Cardiac muscle cell (in vitro differentiated cells and primary cell): ENCODE results near the gene HIVEP2. TPM values are rescaled to one million over a fixed set of nuclear protein-coding genes. Genes with fewer than 3 reads are reported as not detected.

ENCODE experiments used
- DNase-seq, 2 donors: peaks; one replicate each; pipeline versions ENCODE4 v3.0.0 to v3.0.0-alpha.2; 2010 to 2017; ENCODE audit warnings: low read depth in 1 of 2, low spot score in 1 of 2
- H3K27ac ChIP-seq: fragments of 200-600 bp; sonication (generic); 2 replicates; pipeline ENCODE4 v1.5.1; 2016
- H3K27me3 ChIP-seq: fragments of 200-600 bp; sonication (generic); 2 replicates; pipeline ENCODE4 v1.6.0; 2016; ENCODE audit warnings: control low read depth
- H3K36me3 ChIP-seq: fragments of 200-600 bp; sonication (generic); 2 replicates; pipeline ENCODE4 v1.5.1; 2016; ENCODE audit warnings: control low read depth
- H3K4me1 ChIP-seq: fragments of 200-600 bp; sonication (generic); 2 replicates; pipeline ENCODE4 v1.8.1; 2017; ENCODE audit warnings: low read depth, mild to moderate bottlenecking, mixed run types
- H3K4me3 ChIP-seq: fragments of 200-600 bp; sonication (generic); 2 replicates; pipeline ENCODE4 v1.5.1; 2016; ENCODE audit warnings: mild to moderate bottlenecking
- H3K9me3 ChIP-seq: fragments of 200-600 bp; sonication (generic); 2 replicates; pipeline ENCODE4 v1.5.1; 2017; ENCODE audit warnings: low read depth, mild to moderate bottlenecking, control low read depth
- CTCF ChIP-seq: IDR thresholded peaks from 2 replicates; pipeline ENCODE4 v1.5.1; 2012; ENCODE audit warnings: low read depth, mild to moderate bottlenecking, low read length
- polyA plus RNA-seq: library from polyadenylated mRNA; unstranded; fragments of >200 nt; fragmentation: Nextera tagmentation; extraction: Ambion mirVana; gene quantifications from 2 replicates; pipeline ENCODE4 v1.2.1, GENCODE V29; 2016
- total RNA-seq: library from RNA; depleted of rRNA; stranded (reverse); fragments of >200 nt; gene quantifications from 2 replicates; pipeline ENCODE4 v1.2.3, GENCODE V29; 2016

HIVEP2 gene
- total and polyA plus RNA-seq, 2 experiments from 2014 or later, result 3.6 to 18.0 TPM

GRCh38 chr6:142954844-142955243 lies 9.9 kb upstream of the HIVEP2 start:
- no peak for TF ChIP-seq CTCF
- no peaks in the 10 kb centered on the region for H3K36me3 ChIP-seq
- H3K4me1 ChIP-seq, result peaks cover 4% of the 10 kb centered on the region
- DNase-seq, result no peak
- H3K27me3 ChIP-seq, result no peaks in the 10 kb centered on the region
- no peaks in the 10 kb centered on the region for H3K9me3 ChIP-seq
- H3K4me3 ChIP-seq, result no peak overlapping the region
- no peak overlapping the region for H3K27ac ChIP-seq

GRCh38 chr6:142953373-142954273 lies 8.6 kb upstream of the HIVEP2 start:
- DNase-seq, result no peak
- H3K27ac ChIP-seq, result no peak overlapping the region
- H3K4me1 ChIP-seq, result peaks cover 3% of the 10 kb centered on the region
- TF ChIP-seq CTCF, result no peak
- no peaks in the 10 kb centered on the region for H3K9me3 ChIP-seq
- H3K36me3 ChIP-seq, result no peaks in the 10 kb centered on the region
- no peak overlapping the region for H3K4me3 ChIP-seq
- H3K27me3 ChIP-seq, result no peaks in the 10 kb centered on the region

DNA sequence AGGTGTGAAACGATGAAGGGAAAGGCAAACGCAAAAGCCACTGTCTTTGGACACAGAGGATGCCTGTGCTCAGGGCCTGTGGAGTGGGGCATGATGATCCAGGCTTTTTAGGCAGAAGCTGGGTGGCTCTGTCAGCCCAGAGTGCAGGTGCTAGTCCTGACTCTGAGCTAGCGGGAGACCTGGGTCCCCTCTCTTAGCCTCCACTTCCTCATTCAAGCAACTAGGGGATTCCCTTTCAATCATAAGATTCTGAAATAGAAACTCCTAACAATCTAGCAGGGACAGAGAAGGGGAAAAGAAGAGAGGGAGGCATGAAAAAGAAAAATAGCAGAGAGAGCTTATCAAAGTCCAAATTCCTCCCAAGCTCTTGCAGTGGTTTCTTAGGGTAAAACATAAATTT lies 7.6 kb upstream of the HIVEP2 start:
- no peak for DNase-seq
- H3K9me3 ChIP-seq, result no peaks in the 10 kb centered on the region
- no peaks in the 10 kb centered on the region for H3K36me3 ChIP-seq
- H3K27me3 ChIP-seq, result no peaks in the 10 kb centered on the region
- no peak overlapping the region for H3K4me3 ChIP-seq
- no peaks in the 10 kb centered on the region for H3K4me1 ChIP-seq
- TF ChIP-seq CTCF, result no peak
- H3K27ac ChIP-seq, result no peak overlapping the region

DNA sequence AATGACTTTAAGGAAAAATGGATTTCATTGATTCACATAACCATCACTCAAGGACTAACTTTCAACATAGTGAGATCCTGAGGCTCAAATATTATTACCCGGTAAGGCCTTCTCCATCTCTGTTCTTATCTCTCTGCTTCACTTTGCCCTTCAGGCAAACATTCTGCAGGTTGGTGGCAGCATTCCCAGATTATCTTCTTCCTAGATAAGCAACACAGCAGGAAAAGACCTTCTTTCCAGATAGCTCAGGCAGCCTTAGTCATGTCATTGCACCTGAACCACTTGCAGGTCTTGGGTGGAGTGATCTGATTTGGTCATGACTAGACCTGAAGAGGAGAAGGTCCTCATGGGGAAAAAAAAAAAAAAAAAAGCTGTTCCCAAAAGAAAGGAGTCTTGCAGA lies 5.3 kb upstream of the HIVEP2 start:
- Histone ChIP-seq H3K27ac (no peak overlapping the region), H3K4me3 (no peak overlapping the region), H3K27me3 (no peaks in the 10 kb centered on the region), H3K36me3 (no peaks in the 10 kb centered on the region), H3K4me1 (no peaks in the 10 kb centered on the region), H3K9me3 (no peaks in the 10 kb centered on the region)
- TF ChIP-seq CTCF, result no peak
- no peak for DNase-seq

DNA sequence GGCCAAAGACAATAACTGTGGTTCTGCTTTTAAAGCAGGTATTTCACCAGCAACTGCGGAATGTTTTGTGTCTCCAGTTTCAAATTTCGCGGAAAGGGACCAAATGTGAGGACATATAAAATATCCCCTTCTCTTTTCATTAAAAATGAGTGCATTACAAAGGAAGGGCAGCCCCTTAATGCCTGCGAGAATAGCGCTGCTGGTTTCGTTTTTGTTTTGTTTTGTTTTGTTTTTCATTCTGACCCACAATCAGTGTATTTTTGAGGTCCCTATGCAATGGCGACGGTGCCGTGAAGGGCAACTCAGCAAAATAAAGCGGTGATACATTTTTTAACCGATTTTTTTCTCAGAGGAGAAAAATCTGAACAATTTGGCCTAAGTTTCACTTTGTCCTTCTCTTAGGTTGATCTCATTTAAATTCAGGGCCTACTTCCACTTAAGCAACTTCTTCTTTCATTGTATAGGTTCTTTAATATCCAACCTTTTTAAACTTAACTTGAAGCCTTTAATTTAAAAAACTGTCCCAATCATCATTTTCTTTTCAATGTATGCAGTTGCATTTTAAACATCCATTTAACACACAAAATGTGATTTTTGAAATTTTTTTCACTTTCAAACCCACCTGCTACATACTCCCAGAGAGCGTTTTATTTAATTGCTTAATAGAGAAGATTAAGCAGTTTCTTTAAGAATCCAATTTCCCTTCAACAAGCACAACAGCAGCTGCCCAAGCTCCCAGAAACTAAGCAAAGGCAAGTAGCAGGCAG lies 2.9 kb upstream of the HIVEP2 start:
- H3K36me3 ChIP-seq, result no peaks in the 10 kb centered on the region
- H3K4me1 ChIP-seq, result peaks cover 9% of the 10 kb centered on the region
- H3K4me3 ChIP-seq, result peak overlapping the region; percentile 94
- no peaks in the 10 kb centered on the region for H3K27me3 ChIP-seq
- TF ChIP-seq CTCF, result no peak
- no peak overlapping the region for H3K27ac ChIP-seq
- no peak for DNase-seq
- no peaks in the 10 kb centered on the region for H3K9me3 ChIP-seq
